GM18507 (cell line): ENCODE results near the gene SPATA4.

Experiments
- DNase-seq: peaks from one replicate; pipeline ENCODE4 v3.0.0; 2011; ENCODE audit warnings: low read depth; ENCODE audit not compliant: insufficient read length; ENCODE audit errors: extremely low spot score
- FAIRE-seq: peaks from 2 replicates; lab custom pipeline; 2011; peaks lifted over from hg19 to GRCh38; lab: Jason Lieb, UNC

The SPATA4 gene

GRCh38 chr4:176193126-176193525 is 2.3 kb downstream of the SPATA4 start:
- FAIRE-seq (no peak), DNase-seq (no peak)

DNA sequence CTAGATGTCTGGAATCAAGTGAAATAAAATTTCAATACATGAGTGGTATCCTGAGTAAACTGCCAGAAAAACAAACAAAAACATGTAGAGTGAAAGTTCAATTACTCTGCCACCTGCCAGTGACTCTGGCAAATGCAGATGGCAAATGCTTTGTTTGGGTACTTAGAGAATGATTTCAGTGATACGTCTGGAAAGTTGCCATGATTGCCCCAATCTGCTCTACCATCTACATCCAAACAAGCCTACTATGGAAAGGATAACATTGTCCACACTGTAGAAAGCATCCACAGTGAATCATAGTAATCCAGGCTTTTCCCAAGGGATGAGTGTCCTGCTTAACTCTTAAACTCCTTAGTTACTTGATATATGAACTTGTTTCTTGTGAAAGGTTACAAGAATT is 3.4 kb downstream of the SPATA4 start:
- FAIRE-seq (no peak), DNase-seq (no peak)

- FAIRE-seq = no peak
- DNase-seq = no peak
Measured at GRCh38 chr4:176189891-176190795, 5.2 kb downstream of the SPATA4 start.

- DNase-seq (no peak), FAIRE-seq (no peak)
Measured at GRCh38 chr4:176188654-176189053, 6.7 kb downstream of the SPATA4 start.

DNA sequence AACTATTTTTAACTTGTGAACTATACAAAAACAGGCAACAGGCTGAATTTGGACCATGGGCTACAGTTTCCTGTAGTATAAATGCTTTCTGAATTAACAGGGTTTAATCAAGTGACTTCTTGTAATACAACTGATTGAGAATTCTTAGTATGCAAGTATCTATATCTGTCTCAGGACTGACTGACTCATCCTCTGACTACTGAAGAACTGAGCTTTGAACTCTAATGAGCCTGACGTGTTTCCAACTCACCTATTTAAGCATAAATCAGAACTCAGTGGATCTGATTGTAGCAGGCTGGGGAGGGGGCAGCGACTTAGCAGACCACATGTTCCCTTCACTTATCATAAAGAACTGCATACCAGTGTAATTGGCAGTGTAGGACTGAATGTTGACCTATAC is 7.8 kb downstream of the SPATA4 start:
- FAIRE-seq = no peak

GRCh38 chr4:176186671-176187395 is 8.6 kb downstream of the SPATA4 start:
- no peak for FAIRE-seq
- DNase-seq = no peak

More for the DNA sequence above, 7.8 kb downstream of the SPATA4 start:
- DNase-seq = no peak

GRCh38 chr4:176186067-176186466 is 9.3 kb downstream of the SPATA4 start:
- FAIRE-seq (no peak), DNase-seq (no peak)

- no peak for FAIRE-seq
Measured at GRCh38 chr4:176185051-176185450, 10.3 kb downstream of the SPATA4 start.

GRCh38 chr4:176163041-176163440 is 32.3 kb downstream of the SPATA4 start:
- DNase-seq = no peak
- FAIRE-seq = no peak

More at GRCh38 chr4:176185051-176185450, 10.3 kb downstream of the SPATA4 start:
- no peak for DNase-seq

- FAIRE-seq (no peak), DNase-seq (no peak)
Measured at GRCh38 chr4:176156656-176157055, 38.7 kb downstream of the SPATA4 start.

- DNase-seq = no peak
- FAIRE-seq = no peak
Measured at GRCh38 chr4:176153124-176153523, 42.3 kb downstream of the SPATA4 start.

GRCh38 chr4:176150704-176151103 is 44.7 kb downstream of the SPATA4 start:
- no peak for DNase-seq

DNA sequence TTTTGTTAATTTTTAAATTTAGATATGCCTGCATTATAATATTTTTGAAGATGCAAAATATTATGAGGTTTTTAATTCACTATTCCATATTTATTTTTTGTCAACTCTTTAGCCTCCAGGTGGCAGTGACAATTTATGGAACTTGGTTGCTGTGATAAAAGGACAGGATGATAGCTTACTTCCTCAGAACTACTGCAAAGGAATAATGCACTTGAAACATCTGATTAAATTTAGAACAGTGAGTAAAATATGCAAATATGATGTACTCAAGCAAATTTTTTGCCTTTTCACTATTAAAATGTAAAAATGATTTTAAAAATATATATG is 45.1 kb downstream of the SPATA4 start:
- no peak for DNase-seq
- FAIRE-seq = no peak

More at GRCh38 chr4:176150704-176151103, 44.7 kb downstream of the SPATA4 start:
- FAIRE-seq = no peak

DNA sequence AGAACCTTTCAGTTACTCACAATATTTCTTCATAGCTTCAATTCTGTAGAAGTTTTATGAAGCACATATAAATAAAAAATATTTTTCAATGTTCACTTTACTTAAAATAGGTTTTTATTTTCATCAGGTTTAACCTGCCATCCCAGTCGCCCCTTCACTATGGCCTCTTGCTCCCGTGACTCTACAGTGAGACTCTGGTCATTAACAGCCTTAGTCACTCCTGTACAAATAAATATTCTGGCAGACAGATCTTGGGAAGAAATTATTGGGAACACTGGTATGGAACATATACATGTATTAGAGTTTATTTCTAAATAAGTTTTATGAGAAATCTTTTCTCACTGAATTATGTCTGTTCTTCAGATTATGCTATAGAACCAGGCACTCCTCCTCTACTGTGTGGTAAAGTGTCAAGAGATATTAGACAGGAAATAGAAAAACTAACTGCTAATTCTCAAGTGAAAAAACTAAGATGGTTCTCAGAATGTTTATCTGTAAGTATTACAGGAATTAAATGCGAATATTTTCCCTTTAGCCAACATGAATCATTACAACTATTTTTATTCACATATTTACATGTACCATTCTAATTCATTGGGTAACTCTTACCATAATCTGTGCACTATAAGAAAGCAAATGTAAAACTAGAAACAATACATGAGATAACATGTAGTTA is 45.6 kb downstream of the SPATA4 start:
- no peak for DNase-seq
- FAIRE-seq = no peak

GRCh38 chr4:176142253-176142652 is 53.1 kb downstream of the SPATA4 start:
- no peak for FAIRE-seq
- DNase-seq = no peak

GRCh38 chr4:176139518-176139917 is 55.9 kb downstream of the SPATA4 start:
- no peak for FAIRE-seq

GRCh38 chr4:176137631-176138030 is 57.8 kb downstream of the SPATA4 start:
- DNase-seq (no peak), FAIRE-seq (no peak)

More at GRCh38 chr4:176139518-176139917, 55.9 kb downstream of the SPATA4 start:
- DNase-seq = no peak

- FAIRE-seq = no peak
- no peak for DNase-seq
Measured at GRCh38 chr4:176134670-176135069, 60.7 kb downstream of the SPATA4 start.
